Lower lobe of right lung (tissue), 2 donors: Measurements from ENCODE around the gene APPBP2. TPM values are rescaled to one million over a fixed set of nuclear protein-coding genes. Genes with fewer than 3 reads are reported as not detected.
"Not testable (repeated sequence)": the region's sequence is repeated elsewhere in the genome, so short reads cannot be mapped to it uniquely, and the experiment has no call there.

ENCODE experiments used
- ATAC-seq, 2 donors: fragments of 200-7000 bp; cut with Tn5 transposase; one replicate each; pipeline ENCODE4 v1.9.1; 2020 to 2022; ENCODE audit warnings: mild to moderate bottlenecking in 2 of 2, moderate library complexity in 2 of 2
- DNase-seq: peaks from one replicate; pipeline ENCODE4 v3.0.0-alpha.2; 2020
- H3K27ac ChIP-seq: fragments of 200-600 bp; one replicate; pipeline ENCODE4 v1.8.0; 2022
- H3K27me3 ChIP-seq: fragments of 200-600 bp; one replicate; pipeline ENCODE4 v1.8.0; 2022; ENCODE audit warnings: low read depth
- H3K36me3 ChIP-seq: fragments of 200-600 bp; one replicate; pipeline ENCODE4 v1.8.0; 2022; ENCODE audit warnings: mild to moderate bottlenecking
- H3K4me1 ChIP-seq: fragments of 200-600 bp; one replicate; pipeline ENCODE4 v1.8.0; 2022
- H3K4me3 ChIP-seq: fragments of 200-600 bp; one replicate; pipeline ENCODE4 v1.8.0; 2022; ENCODE audit warnings: mild to moderate bottlenecking
- H3K9me3 ChIP-seq: fragments of 200-600 bp; one replicate; pipeline ENCODE4 v1.8.0; 2022
- intact Hi-C: fragments of 100-400 bp; cut with DNase I; formaldehyde crosslinking; loops from one replicate; pipeline ENCODE4 v1.11.0; 2022
- total RNA-seq: library from RNA; stranded (reverse); fragmentation: NEBNext Ultra II Directional; extraction: Animal tissue kit (Norgen Biotek cat#: 25700); gene quantifications from one replicate; pipeline ENCODE4 v1.2.1, GENCODE V29; 2021
- TF ChIP-seq, protein P1 (sequence below): fragments of 200-600 bp; IDR thresholded peaks from one replicate; pipeline ENCODE4 v1.8.0; 2022; ENCODE audit warnings: antibody characterized with exemption, mild to moderate bottlenecking
- donor health status: DM: no; HTN: yes; CAD: no; lungs with severe emphysema.

APPBP2 gene
- total RNA-seq, 1 donor from 2014 or later, result 49.4 TPM

GRCh38 chr17:60525328-60525684 lies 736 bp downstream of the APPBP2 start:
- H3K36me3 ChIP-seq, result peaks cover 6% of the 10 kb centered on the region
- intact Hi-C loops, result loop anchor here (10.0 kb wide), 1 partner anchor 61 kb away; no protein-coding TSS in a partner anchor
- peaks cover 44% of the 10 kb centered on the region for H3K4me1 ChIP-seq

GRCh38 chr17:60524463-60525327 lies 1.3 kb downstream of the APPBP2 start:
- H3K4me3 ChIP-seq, result peak overlapping the region; percentile 93
- peak overlapping the region; percentile 99 for H3K27ac ChIP-seq
- no peak for DNase-seq
- H3K27me3 ChIP-seq, result no peaks in the 10 kb centered on the region
- H3K9me3 ChIP-seq, result no peaks in the 10 kb centered on the region
- TF ChIP-seq, protein P1, sequence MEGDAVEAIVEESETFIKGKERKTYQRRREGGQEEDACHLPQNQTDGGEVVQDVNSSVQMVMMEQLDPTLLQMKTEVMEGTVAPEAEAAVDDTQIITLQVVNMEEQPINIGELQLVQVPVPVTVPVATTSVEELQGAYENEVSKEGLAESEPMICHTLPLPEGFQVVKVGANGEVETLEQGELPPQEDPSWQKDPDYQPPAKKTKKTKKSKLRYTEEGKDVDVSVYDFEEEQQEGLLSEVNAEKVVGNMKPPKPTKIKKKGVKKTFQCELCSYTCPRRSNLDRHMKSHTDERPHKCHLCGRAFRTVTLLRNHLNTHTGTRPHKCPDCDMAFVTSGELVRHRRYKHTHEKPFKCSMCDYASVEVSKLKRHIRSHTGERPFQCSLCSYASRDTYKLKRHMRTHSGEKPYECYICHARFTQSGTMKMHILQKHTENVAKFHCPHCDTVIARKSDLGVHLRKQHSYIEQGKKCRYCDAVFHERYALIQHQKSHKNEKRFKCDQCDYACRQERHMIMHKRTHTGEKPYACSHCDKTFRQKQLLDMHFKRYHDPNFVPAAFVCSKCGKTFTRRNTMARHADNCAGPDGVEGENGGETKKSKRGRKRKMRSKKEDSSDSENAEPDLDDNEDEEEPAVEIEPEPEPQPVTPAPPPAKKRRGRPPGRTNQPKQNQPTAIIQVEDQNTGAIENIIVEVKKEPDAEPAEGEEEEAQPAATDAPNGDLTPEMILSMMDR, result no peak
- H3K4me1 ChIP-seq, result peaks cover 44% of the 10 kb centered on the region
- intact Hi-C loops, result loop anchor here (10.0 kb wide), 1 partner anchor 60 kb away; no protein-coding TSS in a partner anchor
- H3K36me3 ChIP-seq, result peaks cover 12% of the 10 kb centered on the region
- no peak for ATAC-seq

More at GRCh38 chr17:60525328-60525684, 736 bp downstream of the APPBP2 start:
- H3K9me3 ChIP-seq, result no peaks in the 10 kb centered on the region
- H3K27ac ChIP-seq, result peak overlapping the region; percentile 99
- DNase-seq (no peak), ATAC-seq (peak in 1 of 2 donors; percentile 42)
- peak overlapping the region; percentile 93 for H3K4me3 ChIP-seq
- no peaks in the 10 kb centered on the region for H3K27me3 ChIP-seq
- TF ChIP-seq, protein P1, result no peak

DNA sequence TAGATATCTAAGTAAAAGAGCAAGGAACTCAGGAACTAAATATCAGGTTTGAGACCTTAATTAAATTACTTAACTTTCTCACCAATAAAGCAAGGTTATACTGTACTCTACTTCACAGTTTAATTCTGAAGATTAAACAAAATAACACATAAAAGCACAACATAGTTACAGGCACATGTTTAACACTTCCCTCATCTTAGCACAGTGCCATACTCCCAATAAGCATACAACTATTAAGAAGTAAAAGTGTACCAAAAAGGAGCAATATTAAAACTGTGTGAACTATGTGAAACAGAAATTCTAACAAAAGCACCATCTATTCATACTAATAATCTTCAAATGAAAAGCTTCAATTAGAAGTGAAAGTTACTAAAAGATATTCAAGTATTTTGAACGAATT lies 2.2 kb downstream of the APPBP2 start:
- peaks cover 44% of the 10 kb centered on the region for H3K4me1 ChIP-seq

DNA sequence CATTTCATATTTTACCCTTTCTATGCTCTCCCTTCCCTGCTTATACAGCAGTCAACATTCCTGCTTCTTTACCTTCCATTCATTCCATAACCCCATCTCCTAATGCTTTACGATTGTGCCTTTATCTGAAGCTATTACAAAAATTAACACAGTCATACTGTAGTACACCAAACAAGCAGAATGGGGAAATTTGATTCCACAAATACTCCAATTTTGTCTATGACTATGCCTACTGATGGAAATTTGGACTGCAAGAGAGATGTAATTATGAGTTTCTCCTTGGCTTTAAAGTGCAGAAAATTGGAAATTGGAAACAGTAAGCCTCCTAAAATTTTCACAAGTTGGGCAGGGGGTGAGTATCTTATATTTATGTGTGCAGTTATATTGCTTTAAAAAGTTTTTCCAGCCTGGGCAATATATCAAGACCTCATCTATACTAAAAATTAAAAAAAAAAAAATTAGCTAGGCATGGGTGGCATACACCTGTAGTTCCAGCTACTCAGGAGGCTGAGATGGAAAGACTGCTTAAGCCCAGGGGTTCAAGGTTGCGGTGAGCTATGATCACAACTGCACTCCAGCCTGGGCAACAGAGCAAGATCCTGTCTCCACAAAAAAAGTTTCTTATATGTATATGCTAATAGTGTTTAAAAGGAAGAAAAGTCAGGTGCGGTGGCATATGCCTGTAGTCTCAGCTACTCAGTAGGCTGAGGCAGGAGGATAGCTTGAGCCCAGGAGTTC lies 3.0 kb downstream of the APPBP2 start:
- no peaks in the 10 kb centered on the region for H3K27me3 ChIP-seq
- no peak overlapping the region for H3K4me3 ChIP-seq
- intact Hi-C loops, result loop anchor here (10.0 kb wide), 1 partner anchor 58 kb away; no protein-coding TSS in a partner anchor
- H3K27ac ChIP-seq, result no peak overlapping the region
- H3K36me3 ChIP-seq, result peaks cover 23% of the 10 kb centered on the region
- ATAC-seq, result no peak
- H3K9me3 ChIP-seq, result no peaks in the 10 kb centered on the region
- TF ChIP-seq, protein P1, result no peak
- DNase-seq, result no peak
- peaks cover 44% of the 10 kb centered on the region for H3K4me1 ChIP-seq

More for the DNA sequence above, 2.2 kb downstream of the APPBP2 start:
- Histone ChIP-seq H3K27me3 (no peaks in the 10 kb centered on the region), H3K36me3 (peaks cover 21% of the 10 kb centered on the region), H3K9me3 (no peaks in the 10 kb centered on the region), H3K27ac (no peak overlapping the region), H3K4me3 (peak overlapping the region; percentile 93)
- intact Hi-C loops, result loop anchor here (10.0 kb wide), 1 partner anchor 59 kb away; no protein-coding TSS in a partner anchor
- no peak for ATAC-seq
- TF ChIP-seq, protein P1, result no peak
- no peak for DNase-seq

DNA sequence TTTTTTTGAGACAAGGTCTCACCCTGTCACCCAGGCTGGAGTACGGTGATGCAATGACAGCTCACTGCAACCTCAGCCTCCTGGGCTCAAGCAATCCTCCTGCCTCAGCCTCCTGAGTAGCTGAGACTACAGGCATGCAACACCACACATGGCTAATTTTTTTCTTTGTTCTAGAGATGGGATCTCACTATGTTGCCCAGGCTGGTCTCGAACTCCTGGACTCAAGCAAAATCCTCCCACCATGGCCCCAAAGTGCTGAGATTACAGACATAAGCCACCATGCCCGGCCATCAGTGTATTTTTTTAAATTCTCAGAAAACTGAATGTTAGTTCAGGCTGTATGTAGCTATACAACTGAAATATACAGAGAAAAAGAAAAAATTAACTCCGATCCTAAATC lies 6.2 kb downstream of the APPBP2 start:
- ATAC-seq (no peak), DNase-seq (no peak)
- peaks cover 43% of the 10 kb centered on the region for H3K36me3 ChIP-seq
- H3K9me3 ChIP-seq, result no peaks in the 10 kb centered on the region
- no peak overlapping the region for H3K4me3 ChIP-seq
- H3K27me3 ChIP-seq, result no peaks in the 10 kb centered on the region
- intact Hi-C loops, result loop anchor here (10.0 kb wide), 1 partner anchor 55 kb away; no protein-coding TSS in a partner anchor
- H3K4me1 ChIP-seq, result peaks cover 36% of the 10 kb centered on the region
- H3K27ac ChIP-seq, result no peak overlapping the region
- TF ChIP-seq, protein P1, result no peak

- H3K4me3 ChIP-seq, H3K27ac ChIP-seq, H3K27me3 ChIP-seq, intact Hi-C loops, H3K4me1 ChIP-seq, DNase-seq, H3K9me3 ChIP-seq, ATAC-seq: not testable (repeated sequence)
- peaks cover 72% of the 10 kb centered on the region for H3K36me3 ChIP-seq
Observed at GRCh38 chr17:60515683-60516082, 10.4 kb downstream of the APPBP2 start.

GRCh38 chr17:60515199-60515598 lies 10.8 kb downstream of the APPBP2 start:
- H3K27me3 ChIP-seq, DNase-seq, intact Hi-C loops, H3K27ac ChIP-seq, H3K9me3 ChIP-seq, H3K4me1 ChIP-seq, H3K4me3 ChIP-seq, ATAC-seq: not testable (repeated sequence)
- H3K36me3 ChIP-seq, result peaks cover 68% of the 10 kb centered on the region
